Ramos (cell line): ENCODE measurements around the gene SYNRG.

ENCODE experiments used
- in situ Hi-C: fragments of 300-500 bp; cut with MboI; formaldehyde crosslinking; loops from one replicate; pipeline ENCODE4 v1.14.3; 2022; ENCODE audit warnings: low sequenced_read_pairs; ENCODE audit not compliant: unreplicated experiment

SYNRG gene

DNA sequence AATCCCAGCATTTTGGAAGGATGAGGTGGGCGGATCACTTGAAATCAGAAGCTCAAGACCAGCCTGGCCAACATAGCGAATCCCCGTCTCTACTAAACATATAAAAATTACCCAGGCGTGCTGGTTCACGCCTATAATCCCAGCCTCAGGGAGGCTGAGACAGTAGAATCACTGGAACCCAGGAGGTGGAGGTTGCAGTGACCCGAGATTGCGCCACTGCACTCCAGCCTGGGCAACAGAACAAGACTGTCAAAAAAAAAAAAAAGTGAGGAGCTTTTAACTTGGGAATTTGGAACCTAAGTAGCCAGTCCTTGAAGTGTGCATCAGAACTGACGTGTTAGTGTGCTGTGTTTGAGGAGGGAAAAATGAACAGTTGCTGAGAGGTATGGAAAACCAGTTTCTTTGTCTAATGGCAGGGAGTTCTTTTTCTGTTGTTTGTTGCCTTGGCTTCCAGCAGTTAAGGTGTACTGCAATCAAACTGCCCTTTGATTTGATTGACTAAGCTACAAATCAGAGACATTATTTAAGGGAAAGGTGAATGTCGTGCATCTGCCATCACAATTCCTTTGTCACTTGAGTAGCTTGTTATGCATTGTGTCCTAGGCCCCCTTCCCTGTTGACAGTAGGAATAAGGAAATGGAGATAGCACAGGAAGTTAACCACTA lies 128.1 kb downstream of the SYNRG start:
- in situ Hi-C loops, result no loop called here

- in situ Hi-C loops, result no loop called here
Observed at GRCh38 chr17:37480427-37480826, 128.8 kb downstream of the SYNRG start.

DNA sequence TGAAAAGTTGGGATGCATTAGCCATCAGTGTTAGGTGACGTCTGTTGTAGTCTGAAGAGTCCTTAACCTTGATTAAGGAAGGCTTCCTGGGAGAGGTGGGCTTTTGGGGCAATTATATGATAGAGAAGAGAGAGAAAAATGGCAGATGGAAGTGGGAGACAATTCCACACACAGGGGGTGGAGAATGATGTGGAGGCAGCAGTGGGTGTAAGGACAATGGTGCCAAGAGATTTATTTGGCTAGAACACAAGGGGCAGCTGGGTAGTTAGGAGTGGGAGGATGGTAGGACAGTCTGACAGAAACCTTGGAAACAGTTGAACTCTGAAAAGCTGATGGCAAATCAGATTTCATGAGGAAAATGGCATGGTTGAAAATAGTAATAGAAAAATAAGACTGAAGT lies 130.2 kb downstream of the SYNRG start:
- in situ Hi-C loops, result no loop called here

DNA sequence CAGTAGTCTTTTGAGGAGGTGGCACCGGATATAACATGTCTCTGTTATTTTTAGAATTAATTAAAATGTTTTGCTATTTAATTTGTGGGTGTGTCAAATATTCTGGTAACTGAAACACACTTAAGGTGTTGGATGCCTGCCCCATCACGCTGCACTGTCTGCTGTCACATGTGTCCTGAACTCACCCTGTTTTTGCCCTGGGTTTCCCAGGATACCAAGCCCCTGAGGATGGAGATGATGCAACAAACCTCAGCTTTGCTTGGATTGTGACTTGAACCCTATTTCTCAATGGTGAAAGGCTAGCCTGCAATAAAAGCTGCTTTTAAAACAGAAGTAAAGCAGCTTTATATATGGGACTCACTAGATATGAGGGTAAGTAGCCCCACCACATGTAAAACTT lies 131.0 kb downstream of the SYNRG start:
- in situ Hi-C loops, result no loop called here

DNA sequence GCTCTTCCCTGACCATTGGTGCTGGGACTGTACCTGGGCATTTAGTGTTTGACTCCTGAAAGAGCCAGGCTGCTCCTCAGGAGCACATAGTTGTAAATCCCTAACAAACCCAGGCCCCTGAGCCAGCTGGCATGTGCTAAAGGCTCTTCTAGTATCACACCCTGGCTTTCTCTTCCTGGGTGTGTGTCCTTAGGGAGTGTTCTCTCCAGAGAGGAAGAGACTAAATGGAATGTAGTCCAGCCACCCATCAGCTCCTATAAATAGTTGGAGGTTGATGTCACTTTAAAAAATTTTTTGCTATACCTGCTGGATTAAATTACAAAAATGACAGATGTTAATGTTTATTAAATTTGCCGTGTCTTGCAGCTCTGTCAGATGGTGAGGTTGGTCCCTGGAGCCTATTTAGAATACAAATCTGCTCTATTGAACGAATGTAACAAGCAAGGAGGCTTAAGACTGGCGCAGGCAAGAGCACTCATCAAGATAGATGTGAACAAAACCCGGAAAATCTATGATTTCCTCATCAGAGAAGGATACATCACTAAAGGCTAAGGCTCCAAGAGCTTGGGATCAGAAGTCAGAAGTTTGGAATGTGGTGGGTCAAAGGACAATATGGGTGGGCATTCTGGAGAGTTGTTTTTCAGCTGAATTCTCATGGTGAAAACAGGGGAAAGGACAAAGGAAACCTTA lies 132.6 kb downstream of the SYNRG start:
- in situ Hi-C loops, result no loop called here

GRCh38 chr17:37475731-37476420 lies 133.3 kb downstream of the SYNRG start:
- in situ Hi-C loops, result no loop called here

- in situ Hi-C loops, result no loop called here
Observed at GRCh38 chr17:37470181-37470580, 139.0 kb downstream of the SYNRG start.

GRCh38 chr17:37466471-37466870 lies 142.7 kb downstream of the SYNRG start:
- in situ Hi-C loops, result no loop called here

GRCh38 chr17:37465069-37465616 lies 144.1 kb downstream of the SYNRG start:
- in situ Hi-C loops, result no loop called here
